K562 (cell line): Measurements from ENCODE around the gene HHLA2. TPM values are rescaled to one million over a fixed set of nuclear protein-coding genes. Genes with fewer than 3 reads are reported as not detected.

Source experiments
- ATAC-seq: fragments of 200-7000 bp; cut with Tn5 transposase; 3 replicates; pipeline ENCODE4 v1.9.1; 2020; ENCODE audit warnings: moderate library complexity
- BruUV-seq: library from RNA; stranded (reverse); fragments of 400-500 nt; replicated peaks from 2 replicates; lab custom pipeline; 2021; lab: Mats Ljungman, UMichigan
- CTCF ChIA-PET: fragments of 300-600 bp; formaldehyde crosslinking; extraction: SDS; loops from one replicate; lab custom pipeline; 2021; ENCODE audit warnings: low intra/inter-chr PET ratio; lab: Yijun Ruan, JAX
- POLR2A ChIA-PET: fragments of 300-600, 350-650 bp; sonication (Branson Sonifier 250); formaldehyde crosslinking; extraction: SDS; loops from one replicate; lab custom pipeline; 2021; ENCODE audit warnings: antibody characterized with exemption, inconsistent platforms; lab: Yijun Ruan, JAX
- DNase-seq, 4 experiments: peaks; one replicate each; pipeline versions ENCODE4 v3.0.0 to v3.0.0-alpha.2; 2011 to 2018; ENCODE audit warnings: low spot score in 3 of 4, mixed read lengths in 3 of 4; ENCODE audit errors: extremely low read depth in 1 of 4
- FAIRE-seq: peaks from 2 replicates; lab custom pipeline; 2011; peaks lifted over from hg19 to GRCh38; lab: Jason Lieb, UNC
- H2AFZ ChIP-seq: 2 replicates; pipeline ENCODE4 v1.6.0; 2011; ENCODE audit warnings: low read depth, low read length, control low read depth, inconsistent platforms
- H3K27ac ChIP-seq: fragments of 200-600 bp; 3 replicates; pipeline ENCODE4 v1.8.0; 2011; ENCODE audit warnings: low read depth, mild to moderate bottlenecking, control low read depth, inconsistent platforms, low read length, moderate library complexity, mixed read lengths; ENCODE audit errors: extremely low read depth
- H3K27me3 ChIP-seq, 2 experiments: fragments of 300-600 bp in 1 of 2; 2 replicates in 1 of 2; 3 replicates in 1 of 2; pipeline versions ENCODE4 v1.6.0 to v1.8.0; 2011; ENCODE audit warnings: inconsistent platforms in 2 of 2, low read length in 2 of 2, mild to moderate bottlenecking in 1 of 2, mixed read lengths in 1 of 2, moderate library complexity in 1 of 2; ENCODE audit not compliant: control insufficient read depth in 2 of 2, insufficient read depth in 2 of 2
- H3K36me3 ChIP-seq: fragments of 300-600 bp; 3 replicates; pipeline ENCODE4 v1.8.0; 2011; ENCODE audit warnings: mild to moderate bottlenecking, low read length, inconsistent platforms; ENCODE audit not compliant: control insufficient read depth, insufficient read depth
- H3K4me1 ChIP-seq, 2 experiments: fragments of 200-600 bp in 1 of 2; replicated peaks in 1 of 2; 2 replicates in 1 of 2; 3 replicates in 1 of 2; pipeline versions ENCODE4 v1.5.1 to v1.8.0; 2011; ENCODE audit warnings: inconsistent platforms in 2 of 2, low read length in 2 of 2, mild to moderate bottlenecking in 1 of 2, mixed read lengths in 1 of 2, moderate library complexity in 1 of 2; ENCODE audit not compliant: control insufficient read depth in 2 of 2, insufficient read depth in 2 of 2
- H3K4me2 ChIP-seq: 2 replicates; pipeline ENCODE4 v1.6.1; 2011; ENCODE audit warnings: low read length, control low read depth, inconsistent platforms, mixed read lengths; ENCODE audit not compliant: insufficient read depth
- H3K4me3 ChIP-seq: fragments of 200-600 bp; sonication (generic), shearing (Covaris generic); 2 replicates; pipeline ENCODE4 v1.5.1; 2016; ENCODE audit warnings: control low read depth, inconsistent platforms
- H3K79me2 ChIP-seq: fragments of 200-600 bp; 3 replicates; pipeline ENCODE4 v1.8.0; 2011; ENCODE audit warnings: low read length, inconsistent platforms; ENCODE audit not compliant: control insufficient read depth, insufficient read depth
- H3K9ac ChIP-seq, 2 experiments: 2 replicates each; pipeline versions ENCODE4 v1.6.0 to v1.6.1; 2011; ENCODE audit warnings: low read depth in 2 of 2, low read length in 2 of 2, control low read depth in 1 of 2, inconsistent platforms in 1 of 2, mild to moderate bottlenecking in 1 of 2, mixed read lengths in 1 of 2; ENCODE audit not compliant: insufficient read depth in 1 of 2
- H3K9me1 ChIP-seq: one replicate; pipeline ENCODE4 v1.6.0; 2011; ENCODE audit warnings: inconsistent platforms, mild to moderate bottlenecking, low read length, moderate library complexity; ENCODE audit not compliant: control insufficient read depth, insufficient read depth
- H3K9me3 ChIP-seq: replicated peaks from 2 replicates; pipeline ENCODE4 v1.5.1; 2011; ENCODE audit warnings: low read depth, low read length, inconsistent platforms; ENCODE audit not compliant: control insufficient read depth, insufficient read depth
- H4K20me1 ChIP-seq: replicated peaks from 2 replicates; pipeline ENCODE4 v1.6.1; 2011; ENCODE audit warnings: low read length, inconsistent platforms, mixed read lengths; ENCODE audit not compliant: control insufficient read depth, insufficient read depth
- ESRRB ChIP-seq: fragments of 250-450 bp; sonication (Bioruptor Pico); IDR thresholded peaks from 2 replicates; pipeline ENCODE4 v1.5.0; 2020; ENCODE audit warnings: mild to moderate bottlenecking, moderate library complexity, borderline replicate concordance
- NR2F6 ChIP-seq: fragments of 450-650 bp; formaldehyde crosslinking; IDR thresholded peaks from 2 replicates; pipeline ENCODE4 v1.4.0; 2020; ENCODE audit warnings: mild to moderate bottlenecking
- TEAD1 ChIP-seq, 2 experiments: fragments of 450-650 bp in 1 of 2; sonication (generic) in 1 of 2; formaldehyde crosslinking; IDR thresholded peaks; 2 replicates each; pipeline versions ENCODE4 v1.4.0 to v1.8.0; 2020 to 2022; ENCODE audit warnings: mild to moderate bottlenecking in 2 of 2, missing genetic modification reagents in 1 of 2
- THRB ChIP-seq: fragments of 450-650 bp; formaldehyde crosslinking; conservative IDR thresholded peaks from 2 replicates; pipeline ENCODE4 v1.4.0; 2022; ENCODE audit warnings: mild to moderate bottlenecking, missing genetic modification characterization
- WGBS: fragments of 100-300 bp; shearing (Covaris generic); methylation state at CpG from one replicate; pipeline ENCODE4 v1.1.6; 2016; ENCODE audit warnings: low coverage, mixed read lengths; ENCODE audit not compliant: insufficient coverage; ENCODE audit errors: missing lambda C conversion rate; 5-methylcytosine and 5-hydroxymethylcytosine counted together
- in situ Hi-C: fragments of 300-500 bp; cut with MboI; formaldehyde crosslinking; loops from 4 replicates; pipeline ENCODE4 v1.15.0; 2018; ENCODE audit warnings: inconsistent platforms, mixed read lengths
- intact Hi-C: fragments of 100-400 bp; cut with micrococcal nuclease; formaldehyde crosslinking; loops from 2 replicates; pipeline ENCODE4 v1.14.2; 2022
- polyA plus RNA-seq, 8 experiments: library from polyadenylated mRNA; depleted of rRNA in 4 of 8; stranded (reverse) in 5 of 8; unstranded in 3 of 8; fragments of >200 nt; fragmentation: Nextera tagmentation in 2 of 8; fragmentation: Illumina TruSeq in 1 of 8; extraction: Ambion mirVana in 2 of 8; extraction: Trizol in 1 of 8; gene quantifications; 2 replicates each; pipeline versions ENCODE4 v1.2.1 to v1.2.3, GENCODE V29; 2011 to 2014; ENCODE audit warnings: inconsistent platforms in 1 of 8, missing spikeins in 1 of 8
- total RNA-seq, 7 experiments: library from RNA; depleted of rRNA in 6 of 7; stranded (reverse); fragments of >200 nt in 6 of 7; fragmentation: Illumina TruSeq in 2 of 7; extraction: Trizol in 2 of 7; gene quantifications; 2 replicates each; pipeline versions ENCODE4 v1.2.1 to v1.2.3, GENCODE V29; 2011 to 2021; ENCODE audit warnings: low replicate concordance in 1 of 7

HHLA2 gene
- total and polyA plus RNA-seq, 9 of the 15 experiments (the other 6 are each of a cell fraction or from before 2014, with no cell fraction given) = 0.04 TPM; not detected in 7

- Histone ChIP-seq H3K9ac (no peak overlapping the region), H3K4me3 (no peak overlapping the region)
- no peak for FAIRE-seq
These were observed 106.8 kb downstream of the HHLA2 start for GRCh38 chr3:108403198-108403597.

More at GRCh38 chr3:108403198-108403597, 106.8 kb downstream of the HHLA2 start:
- ChIA-PET POLR2A (no interaction called here), CTCF (no interaction called here)
- no peak for TF ChIP-seq ESRRB (CRISPR knock-in tag)
- no peak for TF ChIP-seq THRB (CRISPR knock-in tag)
- TF ChIP-seq NR2F6 = no peak
- TF ChIP-seq TEAD1 (CRISPR knock-in tag; IDR thresholded peaks at IDR 0.05) = no peak
- Histone ChIP-seq H3K27ac (no peak overlapping the region), H3K27me3 (no peaks in the 10 kb centered on the region; a peak in 1 of 5 replicates), H3K36me3 (no peaks in the 10 kb centered on the region), H3K4me2 (no peak overlapping the region), H3K79me2 (no peaks in the 10 kb centered on the region), H4K20me1 (no peaks in the 10 kb centered on the region), H2AFZ (no peak overlapping the region), H3K9me1 (no peaks in the 10 kb centered on the region), H3K4me1 (no peaks in the 10 kb centered on the region), H3K9me3 (no peaks in the 10 kb centered on the region)
- intact Hi-C loops = loop anchor here (10.0 kb wide), 1 partner anchor 468 kb away; no protein-coding TSS in a partner anchor
- in situ Hi-C loops = loop anchor here (10.0 kb wide), 1 partner anchor 248 kb away; no protein-coding TSS in a partner anchor
- ATAC-seq (no peak), DNase-seq (no peak)
- no TSS peak for BruUV-seq
- 0% methylated on average over 1 of the region's 1 CpG for WGBS
